Naive thymus-derived CD4-positive, alpha-beta T cell (primary cell): Measurements from ENCODE around the gene ZC3H18. TPM values are rescaled to one million over a fixed set of nuclear protein-coding genes. Genes with fewer than 3 reads are reported as not detected.

Source experiments
- polyA plus RNA-seq, 2 donors: library from polyadenylated mRNA; unstranded; fragments of 300-500 nt; fragmentation: Illumina TruSeq; gene quantifications; one replicate each; pipeline ENCODE4 v1.2.3, GENCODE V29; 2021
- total RNA-seq, 6 experiments: library from RNA in 5 of 6; stranded (reverse) in 5 of 6; gene quantifications; 1 replicate in 5 of 6; 2 replicates in 1 of 6; pipeline ENCODE4 v1.2.3 and lab custom pipeline; 2021 to 2026

ZC3H18 gene
- total and polyA plus RNA-seq, 7 experiments from 2014 or later = 11.0 to 97.8 (median 78.2) TPM

Other genes starting within 250 kb of the ZC3H18 start
- 1 to 10 TPM in 4 of 5 experiments, under 1 TPM in 1; 0.68 to 1.6 (median 1.1) TPM for gene ZNF469, start 187.4 kb upstream of the ZC3H18 start, total RNA-seq
- under 1 TPM in 1 of 2 donors, not detected in 1; 0.07 TPM for gene ZNF469, start 187.4 kb upstream of the ZC3H18 start, polyA plus RNA-seq
- gene ZFPM1, start 117.1 kb upstream of the ZC3H18 start, total RNA-seq = 10 to 100 TPM; 13.2 to 28.1 (median 18.1) TPM
- gene ZFPM1, start 117.1 kb upstream of the ZC3H18 start, polyA plus RNA-seq = under 1 TPM; 0.15 to 0.16 TPM
- under 1 TPM in 1 of 5 experiments, not detected in 4; 0.37 TPM for gene IL17C, start 68.2 kb downstream of the ZC3H18 start, total RNA-seq
- gene IL17C, start 68.2 kb downstream of the ZC3H18 start, polyA plus RNA-seq = not detected
- 100 to 1,000 TPM; 240 to 498 (median 281) TPM for gene CYBA, start 80.7 kb downstream of the ZC3H18 start, total RNA-seq
- 100 to 1,000 TPM; 454 to 537 TPM for gene CYBA, start 80.7 kb downstream of the ZC3H18 start, polyA plus RNA-seq
- 10 to 100 TPM; 37.7 to 66.9 (median 42.7) TPM for gene MVD, start 92.7 kb downstream of the ZC3H18 start, total RNA-seq
- gene MVD, start 92.7 kb downstream of the ZC3H18 start, polyA plus RNA-seq = 10 to 100 TPM; 12.9 to 23.5 TPM
- 10 to 100 TPM in 1 of 5 experiments, 1 to 10 TPM in 4; 2.7 to 13.0 (median 6.1) TPM for gene SNAI3, start 116.1 kb downstream of the ZC3H18 start, total RNA-seq
- 10 to 100 TPM in 1 of 2 donors, 1 to 10 TPM in 1; 6.5 to 13.5 TPM for gene SNAI3, start 116.1 kb downstream of the ZC3H18 start, polyA plus RNA-seq
- gene RNF166, start 136.0 kb downstream of the ZC3H18 start, total RNA-seq = 100 to 1,000 TPM in 4 of 5 experiments, 10 to 100 TPM in 1; 99.8 to 324 (median 133) TPM
- gene RNF166, start 136.0 kb downstream of the ZC3H18 start, polyA plus RNA-seq = 10 to 100 TPM; 67.7 to 88.9 TPM
- gene CTU2, start 136.1 kb downstream of the ZC3H18 start, total RNA-seq = 10 to 100 TPM; 26.0 to 43.3 (median 28.3) TPM
- gene CTU2, start 136.1 kb downstream of the ZC3H18 start, polyA plus RNA-seq = 10 to 100 TPM; 13.0 to 14.8 TPM
- gene PIEZO1, start 214.8 kb downstream of the ZC3H18 start, total RNA-seq = 100 to 1,000 TPM in 4 of 5 experiments, 10 to 100 TPM in 1; 84.5 to 237 (median 124) TPM
- gene PIEZO1, start 214.8 kb downstream of the ZC3H18 start, polyA plus RNA-seq = 10 to 100 TPM in 1 of 2 donors, 1 to 10 TPM in 1; 3.6 to 12.2 TPM
- 10 to 100 TPM in 1 of 5 experiments, 1 to 10 TPM in 1, under 1 TPM in 2, not detected in 1; 0.35 to 79.2 (median 1.6) TPM for gene CDT1, start 233.4 kb downstream of the ZC3H18 start, total RNA-seq
- gene CDT1, start 233.4 kb downstream of the ZC3H18 start, polyA plus RNA-seq = under 1 TPM; 0.09 to 0.19 TPM
- 100 to 1,000 TPM; 134 to 178 (median 161) TPM for gene APRT, start 241.5 kb downstream of the ZC3H18 start, total RNA-seq
- gene APRT, start 241.5 kb downstream of the ZC3H18 start, polyA plus RNA-seq = 100 to 1,000 TPM; 446 to 513 TPM